Subcutaneous abdominal adipose tissue (tissue), 5 donors: ENCODE results near the gene AATK.

Experiments used
- H3K27ac ChIP-seq: one replicate; pipeline ENCODE4 v1.7.0; 2013; ENCODE audit warnings: low read depth, mild to moderate bottlenecking, inconsistent platforms, low read length, moderate library complexity
- H3K27me3 ChIP-seq, 5 donors: one replicate each; pipeline ENCODE4 v1.7.0; 2013; ENCODE audit warnings: low read length in 5 of 5, inconsistent platforms in 1 of 5; ENCODE audit not compliant: control insufficient read depth in 5 of 5, insufficient read depth in 4 of 5
- H3K36me3 ChIP-seq, 5 donors: one replicate each; pipeline ENCODE4 v1.7.0; 2013; ENCODE audit warnings: low read length in 5 of 5; ENCODE audit not compliant: control insufficient read depth in 5 of 5, insufficient read depth in 5 of 5
- H3K4me1 ChIP-seq, 5 donors: one replicate each; pipeline ENCODE4 v1.7.0; 2013; ENCODE audit warnings: low read length in 5 of 5, mild to moderate bottlenecking in 3 of 5, moderate library complexity in 1 of 5; ENCODE audit not compliant: control insufficient read depth in 5 of 5, insufficient read depth in 5 of 5
- H3K4me3 ChIP-seq, 5 donors: one replicate each; pipeline ENCODE4 v1.7.0; 2013; ENCODE audit warnings: low read length in 5 of 5, low read depth in 1 of 5
- H3K9ac ChIP-seq, 5 donors: one replicate each; pipeline ENCODE4 v1.7.0; 2013; ENCODE audit warnings: low read length in 5 of 5, mild to moderate bottlenecking in 4 of 5, moderate library complexity in 3 of 5
- H3K9me3 ChIP-seq, 5 donors: one replicate each; pipeline ENCODE4 v1.7.0; 2013; ENCODE audit warnings: low read length in 5 of 5; ENCODE audit not compliant: control insufficient read depth in 5 of 5
- donor health status: healthy.
- donor health status: healthy.
- donor health status: healthy.
- donor health status: healthy.
- donor health status: healthy.

AATK gene

DNA sequence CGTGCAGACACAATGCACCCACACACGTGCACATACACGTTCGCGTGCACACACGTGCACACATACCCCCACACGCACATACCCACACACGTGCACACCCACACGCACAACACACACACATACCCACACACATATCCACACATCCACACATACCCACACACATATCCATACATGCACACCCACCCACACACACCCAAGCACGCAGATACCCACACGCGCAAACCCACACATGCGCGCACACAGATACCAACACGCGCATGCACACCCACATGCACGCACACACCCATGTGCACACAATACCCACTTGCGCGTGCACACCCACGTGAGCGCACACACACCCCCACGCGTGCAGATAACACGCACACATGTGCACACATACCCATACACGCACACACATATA lies 27.5 kb downstream of the AATK start:
- H3K27me3 ChIP-seq = peaks cover 0 to 8% (median 3%) of the 10 kb centered on the region in 5 donors
- H3K4me1 ChIP-seq = peaks cover 1 to 9% (median 5%) of the 10 kb centered on the region in 5 donors
- no peak overlapping the region for H3K4me3 ChIP-seq
- H3K9me3 ChIP-seq = peaks cover 0 to 4% (median 0%) of the 10 kb centered on the region in 5 donors
- H3K36me3 ChIP-seq = no peaks in the 10 kb centered on the region
- H3K27ac ChIP-seq = no peak overlapping the region
- no peak overlapping the region for H3K9ac ChIP-seq

DNA sequence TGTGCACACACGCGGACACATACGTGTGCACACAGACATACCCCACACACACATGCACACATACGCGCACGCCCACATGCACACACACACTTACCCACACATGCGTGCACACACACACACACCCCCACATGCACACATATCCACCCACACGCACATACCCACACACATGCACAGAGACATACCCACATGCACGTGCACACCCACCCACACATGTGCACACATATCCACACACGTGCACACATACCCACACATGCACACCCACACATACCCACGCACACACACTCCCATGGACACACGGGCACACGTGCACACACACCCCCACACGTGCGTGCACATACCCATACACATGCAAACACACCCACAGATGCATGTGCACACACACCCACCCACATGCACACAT lies 27.9 kb downstream of the AATK start:
- no peak overlapping the region for H3K4me3 ChIP-seq
- no peak overlapping the region for H3K9ac ChIP-seq

DNA sequence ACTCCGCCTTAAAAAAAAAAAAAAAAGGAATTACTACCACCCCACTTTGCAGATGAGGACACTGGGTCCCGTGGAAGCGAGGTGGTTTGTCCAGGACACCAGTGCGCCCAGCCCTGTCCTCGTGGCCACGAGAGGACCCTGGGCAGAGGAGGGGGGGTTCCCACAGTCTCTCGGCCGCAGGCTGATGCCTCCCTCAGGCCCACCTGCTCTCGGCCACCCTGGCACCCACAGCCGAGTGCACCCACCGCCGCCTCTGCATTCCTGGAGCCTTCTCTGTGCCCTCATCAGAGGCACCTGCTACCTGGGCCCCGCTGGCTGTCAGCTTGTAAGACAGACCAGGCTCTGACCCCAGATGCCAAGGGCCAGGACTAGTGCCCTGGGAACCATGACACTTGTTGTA lies 28.8 kb downstream of the AATK start:
- no peaks in the 10 kb centered on the region for H3K36me3 ChIP-seq
- peaks cover 0 to 4% (median 0%) of the 10 kb centered on the region in 5 donors for H3K9me3 ChIP-seq
- H3K4me1 ChIP-seq = no peaks in the 10 kb centered on the region
- no peak overlapping the region for H3K9ac ChIP-seq
- H3K27me3 ChIP-seq = peaks cover 0 to 6% (median 3%) of the 10 kb centered on the region in 5 donors
- H3K27ac ChIP-seq = no peak overlapping the region
- no peak overlapping the region for H3K4me3 ChIP-seq

More for the DNA sequence above, 27.9 kb downstream of the AATK start:
- Histone ChIP-seq H3K27ac (no peak overlapping the region), H3K36me3 (no peaks in the 10 kb centered on the region), H3K9me3 (peaks cover 0 to 4% (median 0%) of the 10 kb centered on the region in 5 donors), H3K4me1 (peaks cover 1 to 7% (median 4%) of the 10 kb centered on the region in 5 donors), H3K27me3 (peaks cover 0 to 6% (median 3%) of the 10 kb centered on the region in 5 donors)

DNA sequence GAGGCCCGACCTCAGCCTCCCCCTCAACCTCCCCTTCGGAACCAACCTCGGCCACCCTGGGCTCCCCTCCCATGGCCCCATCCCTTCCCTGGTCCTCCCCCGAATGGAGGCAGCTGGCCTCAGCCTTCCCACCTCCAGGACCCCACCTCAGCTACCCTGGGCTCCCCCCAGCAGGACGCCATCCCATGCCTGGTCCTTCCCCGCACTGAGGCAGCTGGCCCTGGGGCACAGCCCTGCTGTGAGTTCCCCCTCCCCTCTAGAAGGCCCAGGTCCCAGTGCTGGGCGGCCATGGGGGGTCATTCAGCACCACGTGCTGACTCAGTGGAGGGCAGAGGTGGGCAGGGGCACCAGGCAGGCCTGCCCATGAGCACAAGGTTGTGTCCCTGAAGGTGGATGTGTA lies 29.7 kb downstream of the AATK start:
- no peak overlapping the region for H3K4me3 ChIP-seq
- no peak overlapping the region for H3K27ac ChIP-seq

DNA sequence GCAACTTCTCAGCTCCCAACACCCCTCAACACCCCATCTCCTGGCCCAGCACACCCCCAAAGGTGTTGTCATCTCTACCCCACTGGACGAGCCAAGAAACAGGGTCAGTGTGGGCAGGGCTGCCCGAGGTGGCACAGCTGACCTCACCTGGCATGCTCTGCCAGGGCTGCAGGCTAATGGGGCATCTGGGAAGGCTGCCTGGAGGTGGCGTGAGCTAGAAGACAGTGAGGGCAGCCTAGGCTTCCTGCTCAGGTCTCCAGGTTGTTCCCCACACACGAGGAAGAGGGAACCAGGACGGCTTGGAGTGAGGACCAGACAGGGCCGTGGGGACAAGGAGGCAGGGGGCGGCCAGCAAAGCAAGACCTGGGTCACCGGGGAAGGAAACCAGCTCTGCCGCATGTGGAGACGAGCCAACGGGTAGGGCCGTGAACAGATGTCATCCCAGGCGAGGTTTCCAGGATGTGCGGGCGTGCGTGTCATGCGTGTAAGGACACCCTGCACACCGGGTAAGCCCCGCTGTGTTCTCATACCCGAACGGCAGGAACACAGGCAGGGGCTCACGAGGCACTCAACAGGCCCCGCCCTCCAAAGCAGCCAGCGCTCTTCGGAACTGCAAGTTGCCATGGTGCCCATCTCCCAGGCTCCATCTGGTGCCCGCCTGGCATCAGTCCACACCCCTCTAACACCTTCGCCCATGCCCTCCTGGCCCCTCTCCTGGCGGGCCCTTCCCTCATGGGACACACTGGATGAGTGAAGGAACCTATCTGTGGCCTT lies 30.3 kb downstream of the AATK start:
- peaks cover 0 to 4% (median 0%) of the 10 kb centered on the region in 5 donors for H3K9me3 ChIP-seq
- H3K27ac ChIP-seq = no peak overlapping the region
- H3K4me3 ChIP-seq = no peak overlapping the region
- H3K4me1 ChIP-seq = no peaks in the 10 kb centered on the region
- H3K27me3 ChIP-seq = peaks cover 0 to 6% (median 3%) of the 10 kb centered on the region in 5 donors
- H3K9ac ChIP-seq = no peak overlapping the region
- H3K36me3 ChIP-seq = no peaks in the 10 kb centered on the region

More for the DNA sequence above, 29.7 kb downstream of the AATK start:
- no peaks in the 10 kb centered on the region for H3K4me1 ChIP-seq
- H3K27me3 ChIP-seq = peaks cover 0 to 6% (median 3%) of the 10 kb centered on the region in 5 donors
- H3K36me3 ChIP-seq = no peaks in the 10 kb centered on the region
- H3K9ac ChIP-seq = no peak overlapping the region
- peaks cover 0 to 4% (median 0%) of the 10 kb centered on the region in 5 donors for H3K9me3 ChIP-seq

DNA sequence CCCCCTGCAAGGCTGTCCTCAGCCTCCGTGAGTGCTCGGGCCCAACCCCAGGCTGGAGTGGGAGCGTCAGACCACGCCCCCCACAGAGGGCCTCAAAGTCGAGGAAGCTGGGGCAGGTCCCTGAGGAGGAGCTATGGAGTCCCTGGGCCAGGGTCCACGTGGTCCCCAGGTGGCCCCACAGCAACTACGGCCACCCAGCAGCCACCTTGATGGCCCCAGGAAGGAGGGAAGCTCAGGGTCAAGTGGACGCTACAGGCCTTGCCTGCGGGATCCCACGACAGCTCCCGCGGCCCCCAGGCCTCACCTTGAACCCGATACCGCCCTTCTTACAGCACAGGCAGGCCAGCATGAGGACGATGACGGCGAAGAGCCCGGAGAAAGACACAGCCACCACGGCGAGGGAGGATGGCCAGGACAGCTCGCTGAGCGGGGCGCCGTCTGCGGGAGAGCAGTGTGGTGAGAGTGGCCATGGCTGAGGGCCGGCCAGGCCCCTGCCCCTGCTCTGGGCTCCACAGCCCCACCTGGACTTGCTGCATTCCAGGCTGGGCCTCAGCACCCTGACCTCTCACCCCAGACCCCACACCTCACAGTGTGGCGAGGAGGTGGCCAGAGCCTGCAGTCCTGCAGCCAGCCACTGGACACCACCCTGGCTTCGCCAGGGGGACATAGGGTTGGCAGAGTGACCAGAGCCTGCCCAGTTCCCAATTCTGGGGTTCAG lies 31.8 kb downstream of the AATK start:
- no peak overlapping the region for H3K4me3 ChIP-seq
- H3K36me3 ChIP-seq = no peaks in the 10 kb centered on the region
- H3K4me1 ChIP-seq = no peaks in the 10 kb centered on the region
- H3K27me3 ChIP-seq = peaks cover 0 to 11% (median 3%) of the 10 kb centered on the region in 5 donors
- H3K9ac ChIP-seq = no peak overlapping the region
- peaks cover 0 to 4% (median 0%) of the 10 kb centered on the region in 5 donors for H3K9me3 ChIP-seq
- H3K27ac ChIP-seq = no peak overlapping the region

DNA sequence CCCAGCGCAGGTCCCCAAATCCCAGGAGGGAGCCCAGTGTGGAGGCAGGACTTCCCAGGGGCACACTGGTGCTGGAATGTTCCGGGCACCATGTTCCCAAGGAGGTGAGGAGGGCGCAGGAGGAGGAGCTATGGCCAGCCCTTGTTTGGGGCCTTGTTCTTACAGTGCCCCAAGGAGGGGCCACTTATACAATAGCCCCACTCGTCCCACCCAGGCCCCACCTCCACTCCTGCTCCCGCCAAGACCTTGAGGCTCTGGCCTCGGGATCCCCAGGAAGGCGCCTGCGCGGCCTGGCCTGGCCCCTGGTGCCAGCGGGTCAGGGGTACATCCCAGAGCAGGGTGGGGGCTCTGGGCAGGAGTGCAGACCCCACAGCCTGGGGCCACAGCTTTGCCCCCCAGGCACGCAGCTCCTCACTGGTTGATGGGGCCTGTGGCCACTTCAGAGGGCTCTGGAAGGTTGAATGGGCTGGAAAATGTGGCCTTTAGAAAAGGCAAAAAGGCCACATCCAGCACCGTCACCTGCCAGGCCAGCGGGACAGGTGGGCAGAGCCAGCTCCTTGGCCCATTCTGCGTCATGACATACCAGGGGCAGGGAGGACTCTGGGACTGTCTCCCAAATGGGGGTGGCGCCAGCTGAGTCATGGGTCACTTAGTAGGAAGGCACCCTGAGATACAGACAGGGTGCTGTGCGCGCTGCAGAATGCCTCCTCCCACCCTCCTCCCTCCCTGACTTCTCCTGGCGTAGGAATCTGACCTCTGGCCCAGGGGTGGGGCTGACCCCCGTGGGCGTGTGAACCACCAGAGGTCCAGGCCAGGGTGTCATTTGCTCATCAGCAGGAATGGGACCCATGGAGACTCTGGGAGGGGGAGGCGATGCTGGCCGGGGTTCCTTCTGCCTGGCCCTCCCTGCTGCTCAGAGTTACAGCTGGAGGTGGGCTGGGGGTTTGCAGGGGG lies 33.0 kb downstream of the AATK start:
- Histone ChIP-seq H3K9me3 (peaks cover 0 to 2% (median 0%) of the 10 kb centered on the region in 5 donors), H3K9ac (no peak overlapping the region), H3K27ac (no peak overlapping the region), H3K36me3 (no peaks in the 10 kb centered on the region), H3K27me3 (peaks cover 0 to 11% (median 3%) of the 10 kb centered on the region in 5 donors), H3K4me1 (no peaks in the 10 kb centered on the region), H3K4me3 (no peak overlapping the region)

DNA sequence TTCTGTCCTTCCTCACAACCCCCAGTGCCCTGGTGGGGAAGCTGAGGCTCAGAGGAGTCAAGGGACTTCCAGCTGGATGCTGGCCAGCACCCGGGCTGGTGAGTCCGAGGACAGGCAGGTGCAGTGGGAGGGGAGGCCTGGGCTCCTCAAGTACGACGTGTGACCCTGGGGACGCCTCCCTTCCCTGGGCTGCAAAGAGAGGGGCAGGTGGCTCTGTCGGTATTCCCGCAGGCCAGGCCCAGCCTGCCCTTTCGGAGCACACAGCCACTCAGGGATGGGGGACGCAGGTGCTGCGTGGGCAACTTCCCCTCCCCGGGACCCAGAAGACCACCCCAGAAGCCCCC lies 33.9 kb downstream of the AATK start:
- Histone ChIP-seq H3K9ac (no peak overlapping the region), H3K4me1 (no peaks in the 10 kb centered on the region), H3K27me3 (peaks cover 0 to 11% (median 5%) of the 10 kb centered on the region in 5 donors), H3K27ac (no peak overlapping the region), H3K36me3 (no peaks in the 10 kb centered on the region), H3K4me3 (no peak overlapping the region), H3K9me3 (no peaks in the 10 kb centered on the region)

DNA sequence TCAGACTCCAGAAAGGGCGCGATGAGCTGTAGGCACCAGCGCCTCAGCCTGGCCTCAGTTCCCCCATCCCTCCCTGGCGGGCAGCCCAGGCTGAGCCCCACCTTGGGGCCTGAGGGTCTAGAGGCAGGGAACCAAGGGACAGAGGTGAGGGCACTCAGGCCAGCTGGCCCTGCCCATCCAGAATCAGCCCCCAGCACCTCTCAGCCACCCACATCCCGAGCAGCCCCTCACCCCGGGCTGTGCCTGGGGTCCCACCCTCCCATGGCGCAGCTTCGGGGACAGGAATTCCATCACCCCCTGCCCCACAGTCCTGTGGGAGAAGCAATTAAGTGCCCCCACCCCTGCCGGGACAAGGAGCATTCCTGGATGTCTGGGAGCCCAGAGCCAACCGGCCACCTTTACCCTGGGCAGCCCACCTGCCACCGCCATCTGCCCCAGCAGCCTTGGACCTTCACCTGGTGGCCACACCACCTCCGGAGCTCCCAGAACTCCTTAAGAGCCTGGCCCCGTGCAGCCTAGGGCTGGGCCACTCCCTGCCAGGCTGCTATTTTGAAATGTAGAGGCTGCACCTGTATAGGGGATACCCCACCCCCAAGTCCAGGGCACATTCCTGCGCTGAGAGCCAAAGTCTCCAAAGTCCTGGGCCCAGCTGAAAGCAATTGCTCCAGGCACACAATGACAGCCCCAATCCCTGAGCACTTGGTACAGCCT lies 34.4 kb downstream of the AATK start:
- H3K4me3 ChIP-seq = no peak overlapping the region
- no peaks in the 10 kb centered on the region for H3K4me1 ChIP-seq
- H3K36me3 ChIP-seq = no peaks in the 10 kb centered on the region
- H3K27me3 ChIP-seq = peaks cover 0 to 11% (median 5%) of the 10 kb centered on the region in 5 donors
- H3K9me3 ChIP-seq = no peaks in the 10 kb centered on the region
- no peak overlapping the region for H3K9ac ChIP-seq
- no peak overlapping the region for H3K27ac ChIP-seq
